ENCODE results near the gene BMP8B. TPM values are rescaled to one million over a fixed set of nuclear protein-coding genes. Genes with fewer than 3 reads are reported as not detected.

BMP8B gene
- total RNA-seq, 1 experiment from 2014 or later: 0.42 TPM

GRCh38 chr1:39827201-39827600 lies 38.5 kb upstream of the BMP8B start:
- peaks cover 8 to 9% of the 10 kb centered on the region in 2 experiments; a peak in 3 of 4 replicates for H3K4me1 Mint-ChIP-seq
- no peak overlapping the region for H4K5ac ChIP-seq (ENCODE audit: insufficient read length, low read depth, low read length)
- H3K27me3 ChIP-seq (ENCODE audit: insufficient read depth, low read length): no peaks in the 10 kb centered on the region
- H3K14ac ChIP-seq (ENCODE audit: insufficient read depth, low read length): no peak overlapping the region
- H3K9ac ChIP-seq (ENCODE audit: extremely low read depth, insufficient read length, low read length): no peak overlapping the region
- H2BK15ac ChIP-seq (ENCODE audit: low read depth, low read length): no peak overlapping the region
- no peaks in the 10 kb centered on the region for H3K9me3 ChIP-seq (ENCODE audit: control insufficient read depth, low read depth, low read length)
- H3K27ac Mint-ChIP-seq: no peak overlapping the region
- H3K4ac ChIP-seq (ENCODE audit: low read depth, low read length): no peak overlapping the region
- no peak for DNase-seq
- no peak overlapping the region for H2BK120ac ChIP-seq (ENCODE audit: low read depth, low read length, poor library complexity, severe bottlenecking)
- no peak overlapping the region for H4K91ac ChIP-seq (ENCODE audit: insufficient read length, low read depth, low read length)
- no peak overlapping the region for H3K4me2 ChIP-seq (ENCODE audit: insufficient read depth, insufficient read length, low read length)
- no peak overlapping the region for H3K56ac ChIP-seq (ENCODE audit: insufficient read length, low read depth, low read length)
- H3K79me2 ChIP-seq (ENCODE audit: insufficient read depth, low read length): no peaks in the 10 kb centered on the region
- H2BK5ac ChIP-seq (ENCODE audit: insufficient read length, low read length): no peak overlapping the region
- H3K27me3 Mint-ChIP-seq (ENCODE audit: low read depth): peaks cover 16% of the 10 kb centered on the region
- no peak overlapping the region for H3K18ac ChIP-seq (ENCODE audit: insufficient read length, low read depth, low read length)
- H3K27ac ChIP-seq (ENCODE audit: insufficient read length, low read depth, low read length): no peak overlapping the region
- H3K23me2 ChIP-seq (ENCODE audit: insufficient read length, low read depth, low read length, poor library complexity, severe bottlenecking): no peaks in the 10 kb centered on the region
- H2BK20ac ChIP-seq (ENCODE audit: low read depth, low read length, poor library complexity, severe bottlenecking): no peak overlapping the region
- TF ChIP-seq CTCF (conservative IDR thresholded peaks at IDR 0.05): no peak
- no peak overlapping the region for H2AFZ ChIP-seq (ENCODE audit: low read length)
- no peaks in the 10 kb centered on the region for H3K79me1 ChIP-seq (ENCODE audit: insufficient read depth, low read depth, low read length, poor library complexity, severe bottlenecking)
- no peaks in the 10 kb centered on the region for H3K36me3 Mint-ChIP-seq (ENCODE audit: insufficient read depth in 1 of 3, low read depth in 3 of 3)
- H2AK5ac ChIP-seq (ENCODE audit: insufficient read length, low read length): no peak overlapping the region
- no peak overlapping the region for H3K23ac ChIP-seq (ENCODE audit: insufficient read length, low read depth, low read length)
- no peaks in the 10 kb centered on the region for H3K9me3 Mint-ChIP-seq
- H4K20me1 ChIP-seq (ENCODE audit: control insufficient read depth, insufficient read depth, insufficient read length): no peaks in the 10 kb centered on the region
- no peaks in the 10 kb centered on the region for H3K4me1 ChIP-seq (ENCODE audit: insufficient read depth, low read length)
- WGBS (ENCODE audit: extremely low coverage, insufficient read length, low lambda C conversion rate): no CpG with 5 or more reads among the region's 7 CpGs
- H3K4me3 Mint-ChIP-seq: no peak overlapping the region
- H2BK12ac ChIP-seq (ENCODE audit: insufficient read length, low read depth, low read length): no peak overlapping the region
- H4K8ac ChIP-seq (replicated peaks; ENCODE audit: insufficient read length, low read depth, low read length): no peak overlapping the region
- no peak overlapping the region for H3T11ph ChIP-seq (ENCODE audit: low read length)

Data from H9 (cell line).